C4-2B (cell line): ENCODE data around the gene PRR20E.
"Not testable (repeated sequence)": the region's sequence is repeated elsewhere in the genome, so short reads cannot be mapped to it uniquely, and the experiment has no call there.

Experiments
- ZFX ChIP-seq: fragments of 450-650 bp; IDR thresholded peaks from 2 replicates; pipeline ENCODE4 v1.6.1; 2017
- TF ChIP-seq, protein P1 (sequence below): fragments of 450-650 bp; conservative IDR thresholded peaks from 2 replicates; pipeline ENCODE4 v1.5.1; 2017; ENCODE audit warnings: mild to moderate bottlenecking

DNA sequence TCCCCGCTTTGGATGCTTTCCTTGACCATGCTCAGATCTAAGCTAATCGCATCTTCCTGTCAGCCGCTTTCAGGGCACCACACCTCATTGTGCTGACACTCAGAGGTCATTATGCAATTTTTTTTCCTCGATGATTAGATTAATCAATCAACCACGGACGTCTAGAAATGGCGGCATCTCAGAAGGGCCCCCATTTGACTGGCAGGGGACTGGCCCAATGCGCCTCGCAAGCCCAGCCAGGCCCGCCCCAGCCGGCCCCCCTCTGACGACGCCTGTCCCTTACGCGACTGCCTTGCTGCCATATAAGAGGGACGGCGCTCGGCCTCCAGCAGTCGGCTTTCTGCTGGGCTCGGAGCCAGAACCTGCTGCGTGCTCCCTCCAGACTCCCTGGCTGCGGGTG, 13.2 kb upstream of the PRR20E start, which contains the start of gene PRR20C:
- TF ChIP-seq, protein P1, sequence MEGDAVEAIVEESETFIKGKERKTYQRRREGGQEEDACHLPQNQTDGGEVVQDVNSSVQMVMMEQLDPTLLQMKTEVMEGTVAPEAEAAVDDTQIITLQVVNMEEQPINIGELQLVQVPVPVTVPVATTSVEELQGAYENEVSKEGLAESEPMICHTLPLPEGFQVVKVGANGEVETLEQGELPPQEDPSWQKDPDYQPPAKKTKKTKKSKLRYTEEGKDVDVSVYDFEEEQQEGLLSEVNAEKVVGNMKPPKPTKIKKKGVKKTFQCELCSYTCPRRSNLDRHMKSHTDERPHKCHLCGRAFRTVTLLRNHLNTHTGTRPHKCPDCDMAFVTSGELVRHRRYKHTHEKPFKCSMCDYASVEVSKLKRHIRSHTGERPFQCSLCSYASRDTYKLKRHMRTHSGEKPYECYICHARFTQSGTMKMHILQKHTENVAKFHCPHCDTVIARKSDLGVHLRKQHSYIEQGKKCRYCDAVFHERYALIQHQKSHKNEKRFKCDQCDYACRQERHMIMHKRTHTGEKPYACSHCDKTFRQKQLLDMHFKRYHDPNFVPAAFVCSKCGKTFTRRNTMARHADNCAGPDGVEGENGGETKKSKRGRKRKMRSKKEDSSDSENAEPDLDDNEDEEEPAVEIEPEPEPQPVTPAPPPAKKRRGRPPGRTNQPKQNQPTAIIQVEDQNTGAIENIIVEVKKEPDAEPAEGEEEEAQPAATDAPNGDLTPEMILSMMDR, result not testable (repeated sequence)
- not testable (repeated sequence) for TF ChIP-seq ZFX
